HepG2 (cell line): ENCODE data around the gene MIX23. TPM values are rescaled to one million over a fixed set of nuclear protein-coding genes. Genes with fewer than 3 reads are reported as not detected.

Experiments used
- DR1 ChIP-seq: sonication (generic); formaldehyde crosslinking; IDR thresholded peaks from 2 replicates; pipeline ENCODE4 v1.8.0; 2021; ENCODE audit warnings: mild to moderate bottlenecking, missing genetic modification reagents, inconsistent platforms
- HES4 ChIP-seq: sonication (generic); formaldehyde crosslinking; IDR thresholded peaks from 2 replicates; pipeline ENCODE4 v1.9.0; 2021; ENCODE audit warnings: mild to moderate bottlenecking, missing genetic modification reagents, borderline replicate concordance
- JARID2 ChIP-seq: sonication (generic); formaldehyde crosslinking; IDR thresholded peaks from 2 replicates; pipeline ENCODE4 v1.8.1; 2023; ENCODE audit warnings: missing genetic modification reagents, inconsistent platforms; ENCODE audit not compliant: insufficient replicate concordance
- KIAA2018 ChIP-seq: sonication (generic); formaldehyde crosslinking; IDR thresholded peaks from 2 replicates; pipeline ENCODE4 v1.5.0; 2020; ENCODE audit warnings: mild to moderate bottlenecking, missing genetic modification reagents, borderline replicate concordance
- LBX2 ChIP-seq: sonication (generic); formaldehyde crosslinking; IDR thresholded peaks from 2 replicates; pipeline ENCODE4 v1.5.0; 2020; ENCODE audit warnings: missing genetic modification reagents, mild to moderate bottlenecking, borderline replicate concordance
- POGZ ChIP-seq: sonication (generic); formaldehyde crosslinking; IDR thresholded peaks from 2 replicates; pipeline ENCODE4 v1.4.0; 2020; ENCODE audit warnings: mild to moderate bottlenecking, missing genetic modification reagents
- PPARG ChIP-seq: conservative IDR thresholded peaks from 2 replicates; pipeline ENCODE4 v1.6.1; 2016; ENCODE audit warnings: missing biosample characterization, missing genetic modification reagents
- REPIN1 ChIP-seq: sonication (generic); formaldehyde crosslinking; IDR thresholded peaks from 2 replicates; pipeline ENCODE4 v1.8.0; 2022; ENCODE audit warnings: missing genetic modification reagents, low read depth, mild to moderate bottlenecking, borderline replicate concordance
- SETDB1 ChIP-seq: sonication (generic); formaldehyde crosslinking; IDR thresholded peaks from 2 replicates; pipeline ENCODE4 v1.5.1; 2020; ENCODE audit warnings: missing genetic modification reagents, mild to moderate bottlenecking, borderline replicate concordance
- SMAD3 ChIP-seq: sonication (generic); formaldehyde crosslinking; IDR thresholded peaks from 2 replicates; pipeline ENCODE4 v1.4.0; 2020; ENCODE audit warnings: missing genetic modification reagents
- ZBTB10 ChIP-seq: sonication (generic); formaldehyde crosslinking; IDR thresholded peaks from 2 replicates; pipeline ENCODE4 v1.4.0; 2020; ENCODE audit warnings: missing genetic modification reagents, borderline replicate concordance
- ZNF101 ChIP-seq: sonication (generic); formaldehyde crosslinking; IDR thresholded peaks from 2 replicates; pipeline ENCODE4 v1.4.0; 2020; ENCODE audit warnings: mild to moderate bottlenecking, low read depth, missing genetic modification reagents, borderline replicate concordance
- ZNF350 ChIP-seq: sonication (generic); formaldehyde crosslinking; IDR thresholded peaks from 2 replicates; pipeline ENCODE4 v1.4.0; 2020; ENCODE audit warnings: mild to moderate bottlenecking, low read depth, missing genetic modification reagents, borderline replicate concordance
- ZNF780A ChIP-seq: sonication (generic); formaldehyde crosslinking; IDR thresholded peaks from 2 replicates; pipeline ENCODE4 v1.8.0; 2022; ENCODE audit warnings: mild to moderate bottlenecking, missing genetic modification reagents, moderate library complexity
- ZNF788 ChIP-seq: sonication (generic); formaldehyde crosslinking; IDR thresholded peaks from 2 replicates; pipeline ENCODE4 v1.5.0; 2020; ENCODE audit warnings: mild to moderate bottlenecking, missing genetic modification reagents, borderline replicate concordance
- ZSCAN25 ChIP-seq: sonication (generic); formaldehyde crosslinking; IDR thresholded peaks from 2 replicates; pipeline ENCODE4 v1.8.0; 2022; ENCODE audit warnings: mild to moderate bottlenecking, missing genetic modification reagents
- polyA plus RNA-seq, 8 experiments: library from polyadenylated mRNA; depleted of rRNA in 3 of 8; stranded (reverse) in 7 of 8; unstranded in 1 of 8; fragments of >200 nt; fragmentation: Illumina TruSeq in 4 of 8; extraction: Trizol in 4 of 8; gene quantifications; 2 replicates each; pipeline versions ENCODE4 v1.2.1 to v1.2.3, GENCODE V29; 2011 to 2016; ENCODE audit warnings: low read depth in 4 of 8, missing spikeins in 1 of 8, mixed read lengths in 1 of 8; ENCODE audit not compliant: insufficient read depth in 1 of 8
- total RNA-seq, 5 experiments: library from RNA; depleted of rRNA; stranded (reverse); fragments of >200 nt; fragmentation: Illumina TruSeq; extraction: Trizol; gene quantifications; 2 replicates each; pipeline ENCODE4 v1.2.3, GENCODE V29; 2016; ENCODE audit warnings: low read depth in 1 of 5

The MIX23 gene
- total and polyA plus RNA-seq, 2 of the 13 experiments (the other 11 are each of a cell fraction or from before 2014, with no cell fraction given), result 20.0 to 152 TPM

GRCh38 chr3:122383771-122384697 is 1.0 kb upstream of the MIX23 start, which contains the start of gene FAM162A (continued):
- TF ChIP-seq REPIN1 (CRISPR knock-in tag) (peak; percentile 95), ZBTB10 (CRISPR knock-in tag) (no peak), ZNF780A (CRISPR knock-in tag) (peak; percentile 73; the same call in 1 of the 2 replicates), ZNF101 (CRISPR knock-in tag) (peak; percentile 74; the same call in 1 of the 2 replicates), SMAD3 (CRISPR knock-in tag) (peak; percentile 62; the same call in 1 of the 2 replicates), LBX2 (CRISPR knock-in tag) (no peak), DR1 (peak; percentile 86), JARID2 (peak; percentile 68), ZSCAN25 (CRISPR knock-in tag) (peak; percentile 60; the same call in 1 of the 2 replicates), KIAA2018 (no peak), SETDB1 (no peak), ZNF350 (CRISPR knock-in tag) (peak; percentile 65; the same call in 1 of the 2 replicates), POGZ (CRISPR knock-in tag) (peak; percentile 92), HES4 (CRISPR knock-in tag) (peak; percentile 70; the same call in 1 of the 2 replicates), PPARG (CRISPR knock-in tag) (0 out of 2 replicates have a peak, but pooled peaks have one; percentile 69), ZNF788 (CRISPR knock-in tag) (peak; percentile 90; the same call in 1 of the 2 replicates)
